COLO668 (cell line): ENCODE data around the gene NDUFA5.
"Not testable (repeated sequence)": the region's sequence is repeated elsewhere in the genome, so short reads cannot be mapped to it uniquely, and the experiment has no call there.

Source experiments
- DNase-seq: peaks from one replicate; lab custom pipeline; 2025; ENCODE audit not compliant: unreplicated experiment; lab: John Stamatoyannopoulos, UW

Gene NDUFA5

GRCh38 chr7:123526533-123526932 is 31.1 kb downstream of the NDUFA5 start:
- not testable (repeated sequence) for DNase-seq

GRCh38 chr7:123522066-123522465 is 35.6 kb downstream of the NDUFA5 start:
- no peak for DNase-seq

- DNase-seq = no peak
Measured at GRCh38 chr7:123505221-123505620, 52.4 kb downstream of the NDUFA5 start.

GRCh38 chr7:123502201-123502600 is 55.4 kb downstream of the NDUFA5 start:
- DNase-seq = no peak

GRCh38 chr7:123500878-123501489 is 56.6 kb downstream of the NDUFA5 start:
- DNase-seq = no peak

- DNase-seq = no peak
Measured at GRCh38 chr7:123499211-123499970, 58.2 kb downstream of the NDUFA5 start.

GRCh38 chr7:123498601-123499000 is 59.0 kb downstream of the NDUFA5 start:
- DNase-seq = no peak

GRCh38 chr7:123498031-123498430 is 59.6 kb downstream of the NDUFA5 start:
- DNase-seq = no peak

GRCh38 chr7:123494193-123494796 is 63.3 kb downstream of the NDUFA5 start:
- peak; percentile 22 for DNase-seq

GRCh38 chr7:123492485-123492884 is 65.1 kb downstream of the NDUFA5 start:
- no peak for DNase-seq
